GM12891 (cell line): ENCODE measurements around the gene TECTA.

Source experiments
- PAX5 ChIP-seq: IDR thresholded peaks from 2 replicates; pipeline ENCODE4 v1.6.1; 2011; ENCODE audit warnings: low read length, moderate library complexity, mild to moderate bottlenecking; ENCODE audit not compliant: insufficient read depth, severe bottlenecking
- POLR2A ChIP-seq: IDR thresholded peaks from 2 replicates; pipeline ENCODE4 v1.6.1; 2011; ENCODE audit warnings: low read depth, low read length, control low read depth
- POLR2AphosphoS5 ChIP-seq: IDR thresholded peaks from 2 replicates; pipeline ENCODE4 v1.6.1; 2011; ENCODE audit warnings: low read depth, low read length, control low read depth
- TAF1 ChIP-seq: IDR thresholded peaks from 2 replicates; pipeline ENCODE4 v1.6.1; 2011; ENCODE audit warnings: low read depth, low read length, control low read depth

- TF ChIP-seq POLR2A: no peak
- no peak for TF ChIP-seq TAF1
- no peak for TF ChIP-seq POLR2AphosphoS5
- TF ChIP-seq PAX5: no peak
These were observed 106.6 kb downstream of the TECTA start for GRCh38 chr11:121207485-121208115.
